ENCODE measurements around the gene NDUFS4.

- TF ChIP-seq CTCF (conservative IDR thresholded peaks at IDR 0.05; ENCODE audit: low read depth, low read length) (no peak), EZH2 (IDR thresholded peaks at IDR 0.05; ENCODE audit: borderline replicate concordance, low read depth, low read length, poor library complexity, severe bottlenecking) (no peak)
Measured at GRCh38 chr5:53649352-53649751, 88.9 kb downstream of the NDUFS4 start.

All from A673 (cell line).